ENCODE measurements around the gene TMC3.

DNA sequence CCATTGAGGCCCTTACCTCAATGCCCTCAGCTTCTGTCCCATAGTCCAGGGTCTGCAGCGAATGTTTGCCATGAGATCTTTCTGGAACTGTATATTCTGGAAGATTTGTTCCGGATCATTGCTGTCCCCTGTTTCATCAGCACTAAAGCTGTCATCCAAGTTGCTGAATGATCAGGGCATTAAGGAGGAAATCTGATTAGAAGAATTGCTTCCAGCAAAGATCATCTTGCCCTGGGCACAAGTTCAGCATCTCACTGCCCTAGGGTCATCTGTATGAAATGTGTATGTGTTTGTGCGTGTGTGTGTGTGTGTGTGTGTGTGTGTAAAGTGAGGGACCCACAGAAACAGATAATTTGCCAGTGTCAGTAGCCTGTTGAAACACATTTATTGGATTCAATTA is 1.4 kb downstream of the TMC3 start:
- TF ChIP-seq, protein P1, sequence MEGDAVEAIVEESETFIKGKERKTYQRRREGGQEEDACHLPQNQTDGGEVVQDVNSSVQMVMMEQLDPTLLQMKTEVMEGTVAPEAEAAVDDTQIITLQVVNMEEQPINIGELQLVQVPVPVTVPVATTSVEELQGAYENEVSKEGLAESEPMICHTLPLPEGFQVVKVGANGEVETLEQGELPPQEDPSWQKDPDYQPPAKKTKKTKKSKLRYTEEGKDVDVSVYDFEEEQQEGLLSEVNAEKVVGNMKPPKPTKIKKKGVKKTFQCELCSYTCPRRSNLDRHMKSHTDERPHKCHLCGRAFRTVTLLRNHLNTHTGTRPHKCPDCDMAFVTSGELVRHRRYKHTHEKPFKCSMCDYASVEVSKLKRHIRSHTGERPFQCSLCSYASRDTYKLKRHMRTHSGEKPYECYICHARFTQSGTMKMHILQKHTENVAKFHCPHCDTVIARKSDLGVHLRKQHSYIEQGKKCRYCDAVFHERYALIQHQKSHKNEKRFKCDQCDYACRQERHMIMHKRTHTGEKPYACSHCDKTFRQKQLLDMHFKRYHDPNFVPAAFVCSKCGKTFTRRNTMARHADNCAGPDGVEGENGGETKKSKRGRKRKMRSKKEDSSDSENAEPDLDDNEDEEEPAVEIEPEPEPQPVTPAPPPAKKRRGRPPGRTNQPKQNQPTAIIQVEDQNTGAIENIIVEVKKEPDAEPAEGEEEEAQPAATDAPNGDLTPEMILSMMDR (IDR thresholded peaks at IDR 0.05 in 8 of 11, conservative IDR thresholded peaks at IDR 0.05 in 3 of 11): no peak
- TF ChIP-seq POLR2A (IDR thresholded peaks at IDR 0.05) (no peak), POLR2AphosphoS5 (IDR thresholded peaks at IDR 0.05) (no peak)

All from spleen (tissue), 7 donors.